HepG2 (cell line): ENCODE results near the gene P4HTM. TPM values are rescaled to one million over a fixed set of nuclear protein-coding genes. Genes with fewer than 3 reads are reported as not detected.
A peak's percentile ranks its signal among the peaks of the same experiment; 100 is the strongest.

Experiments used
- ATAC-seq: fragments of 200-7000 bp; cut with Tn5 transposase; 3 replicates; pipeline ENCODE4 v1.9.1; 2020; ENCODE audit warnings: mild to moderate bottlenecking, moderate library complexity
- BruUV-seq: library from RNA; stranded (reverse); fragments of 400-500 nt; replicated peaks from 2 replicates; lab custom pipeline; 2021; lab: Mats Ljungman, UMichigan
- CTCF ChIA-PET: fragments of 300-600 bp; formaldehyde crosslinking; extraction: SDS; loops from one replicate; lab custom pipeline; 2021; ENCODE audit warnings: low total read pairs, inconsistent platforms, low intra/inter-chr PET ratio; lab: Yijun Ruan, JAX
- POLR2A ChIA-PET: fragments of 350-600 bp; sonication (Branson Sonifier 250); formaldehyde crosslinking; loops from one replicate; lab custom pipeline; 2020; ENCODE audit warnings: antibody characterized with exemption, inconsistent platforms; lab: Yijun Ruan, JAX
- DNase-seq: peaks from one replicate; pipeline ENCODE4 v3.0.0-alpha.2; 2015; ENCODE audit warnings: low spot score
- FAIRE-seq: peaks from 3 replicates; lab custom pipeline; 2011; peaks lifted over from hg19 to GRCh38; lab: Jason Lieb, UNC
- H2AFZ ChIP-seq: one replicate; pipeline ENCODE4 v1.6.1; 2011; ENCODE audit warnings: low read length, inconsistent platforms
- H3K27ac ChIP-seq: fragments of 300-600 bp; 3 replicates; pipeline ENCODE4 v1.8.0; 2011; ENCODE audit warnings: mixed run types, mild to moderate bottlenecking, mixed read lengths, low read length, inconsistent platforms; ENCODE audit not compliant: insufficient read depth; ENCODE audit errors: extremely low read length
- H3K27me3 ChIP-seq, 2 experiments: fragments of 200-600 bp in 1 of 2; 2 replicates in 1 of 2; 3 replicates in 1 of 2; pipeline versions ENCODE4 v1.6.0 to v1.8.0; 2011; ENCODE audit warnings: low read length in 2 of 2, mild to moderate bottlenecking in 2 of 2, moderate library complexity in 2 of 2, inconsistent platforms in 1 of 2; ENCODE audit not compliant: insufficient read depth in 2 of 2, control insufficient read depth in 1 of 2
- H3K36me3 ChIP-seq, 2 experiments: fragments of 200-600 bp in 1 of 2; replicated peaks in 1 of 2; 2 replicates in 1 of 2; 3 replicates in 1 of 2; pipeline versions ENCODE4 v1.5.1 to v1.8.0; 2011; ENCODE audit warnings: low read length in 2 of 2, inconsistent platforms in 1 of 2; ENCODE audit not compliant: insufficient read depth in 2 of 2, control insufficient read depth in 1 of 2
- H3K4me1 ChIP-seq: 2 replicates; pipeline ENCODE4 v1.5.1; 2012; ENCODE audit warnings: low read length, inconsistent platforms; ENCODE audit not compliant: insufficient read depth
- H3K4me2 ChIP-seq: 2 replicates; pipeline ENCODE4 v1.6.0; 2011; ENCODE audit warnings: low read depth, low read length, inconsistent platforms
- H3K4me3 ChIP-seq, 3 experiments: fragments of 200-600 bp in 1 of 3; sonication (generic), shearing (Covaris generic) in 1 of 3; replicated peaks in 1 of 3; 2 replicates each; pipeline ENCODE4 v1.5.1; 2011 to 2016; ENCODE audit warnings: low read length in 3 of 3, inconsistent platforms in 2 of 3, low read depth in 2 of 3, mild to moderate bottlenecking in 2 of 3, control low read depth in 1 of 3, mixed read lengths in 1 of 3; ENCODE audit not compliant: insufficient read depth in 1 of 3
- H3K79me2 ChIP-seq: one replicate; pipeline ENCODE4 v1.6.1; 2011; ENCODE audit warnings: low read length, inconsistent platforms; ENCODE audit not compliant: insufficient read depth
- H3K9ac ChIP-seq: 2 replicates; pipeline ENCODE4 v1.6.0; 2011; ENCODE audit warnings: mild to moderate bottlenecking, low read depth, low read length, inconsistent platforms; ENCODE audit not compliant: insufficient read depth
- H3K9me3 ChIP-seq: 2 replicates; pipeline ENCODE4 v1.5.1; 2012; ENCODE audit warnings: mild to moderate bottlenecking, low read length
- H4K20me1 ChIP-seq: 2 replicates; pipeline ENCODE4 v1.6.0; 2011; ENCODE audit warnings: inconsistent platforms, mild to moderate bottlenecking, low read length, moderate library complexity; ENCODE audit not compliant: insufficient read depth
- ATF1 ChIP-seq: IDR thresholded peaks from 2 replicates; pipeline ENCODE4 v1.6.1; 2016; ENCODE audit warnings: mild to moderate bottlenecking, control low read depth
- FOXA3 ChIP-seq: IDR thresholded peaks from 2 replicates; pipeline ENCODE4 v1.6.1; 2016; ENCODE audit warnings: missing genetic modification reagents, missing compliant biosample characterization
- HNRNPH1 ChIP-seq: fragments of 200-400 bp; formaldehyde crosslinking; optimal IDR thresholded peaks from 2 replicates; pipeline ENCODE3; 2017; ENCODE audit warnings: mild to moderate bottlenecking, low read depth, low read length
- MAFF ChIP-seq: IDR thresholded peaks from 2 replicates; pipeline ENCODE4 v1.6.1; 2011; ENCODE audit warnings: low read depth, low read length, improper control_type of control experiment
- MAFK ChIP-seq, 2 experiments: IDR thresholded peaks in 1 of 2; conservative IDR thresholded peaks in 1 of 2; 2 replicates each; pipeline ENCODE4 v1.6.1; 2011; ENCODE audit warnings: improper control_type of control experiment in 2 of 2, low read length in 2 of 2
- MYPOP ChIP-seq: sonication (generic); formaldehyde crosslinking; IDR thresholded peaks from 2 replicates; pipeline ENCODE4 v1.8.1; 2023; ENCODE audit warnings: mild to moderate bottlenecking, moderate library complexity, missing genetic modification reagents
- NFKBIZ ChIP-seq: IDR thresholded peaks from 2 replicates; pipeline ENCODE4 v1.6.1; 2018; ENCODE audit warnings: missing genetic modification reagents, missing compliant biosample characterization
- RXRB ChIP-seq: IDR thresholded peaks from 2 replicates; pipeline ENCODE4 v1.6.1; 2016; ENCODE audit warnings: borderline replicate concordance, missing genetic modification reagents, missing compliant biosample characterization
- TAF15 ChIP-seq: fragments of 200-400 bp; formaldehyde crosslinking; IDR thresholded peaks from one replicate; pipeline ENCODE4 v1.6.1; 2018; ENCODE audit warnings: mild to moderate bottlenecking, low read depth, low read length; ENCODE audit not compliant: poor library complexity, severe bottlenecking
- TFAP4 ChIP-seq: sonication (generic); IDR thresholded peaks from 2 replicates; pipeline ENCODE4 v1.6.1; 2016; ENCODE audit warnings: low read depth, borderline replicate concordance
- TFDP2 ChIP-seq: sonication (generic); formaldehyde crosslinking; IDR thresholded peaks from 2 replicates; pipeline ENCODE4 v1.4.0; 2020; ENCODE audit warnings: missing genetic modification reagents
- XRCC5 ChIP-seq: fragments of 200-400 bp; formaldehyde crosslinking; optimal IDR thresholded peaks from 2 replicates; pipeline ENCODE3; 2017; ENCODE audit warnings: mild to moderate bottlenecking, low read length
- ZC3H4 ChIP-seq: sonication (generic); formaldehyde crosslinking; IDR thresholded peaks from 2 replicates; pipeline ENCODE4 v1.4.0; 2020; ENCODE audit warnings: missing genetic modification reagents, borderline replicate concordance
- ZKSCAN1 ChIP-seq: fragments of 150-350 bp; IDR thresholded peaks from 2 replicates; pipeline ENCODE4 v1.6.1; 2014; ENCODE audit warnings: low read length
- ZNF225 ChIP-seq: sonication (generic); formaldehyde crosslinking; IDR thresholded peaks from 2 replicates; pipeline ENCODE4 v1.4.0; 2020; ENCODE audit warnings: mild to moderate bottlenecking, missing genetic modification reagents
- ZNF432 ChIP-seq: sonication (generic); formaldehyde crosslinking; IDR thresholded peaks from 2 replicates; pipeline ENCODE4 v1.5.0; 2020; ENCODE audit warnings: missing genetic modification reagents, mild to moderate bottlenecking, borderline replicate concordance
- WGBS: methylation state at CpG from one replicate; pipeline ENCODE4 v1.1.6; 2017; ENCODE audit warnings: low lambda C conversion rate; 5-methylcytosine and 5-hydroxymethylcytosine counted together
- in situ Hi-C: cut with HindIII; loops from 2 replicates; pipeline ENCODE4 v1.10.0; 2017; ENCODE audit warnings: low pct_unique_long_range_greater_than_20kb; ENCODE audit not compliant: extremely low pct_ligation_motif_present
- intact Hi-C: fragments of 100-400 bp; cut with micrococcal nuclease; formaldehyde crosslinking; loops from one replicate; pipeline ENCODE4 v1.10.0; 2022; ENCODE audit not compliant: unreplicated experiment
- polyA plus RNA-seq, 8 experiments: library from polyadenylated mRNA; depleted of rRNA in 3 of 8; stranded (reverse) in 7 of 8; unstranded in 1 of 8; fragments of >200 nt; fragmentation: Illumina TruSeq in 4 of 8; extraction: Trizol in 4 of 8; gene quantifications; 2 replicates each; pipeline versions ENCODE4 v1.2.1 to v1.2.3, GENCODE V29; 2011 to 2016; ENCODE audit warnings: low read depth in 4 of 8, missing spikeins in 1 of 8, mixed read lengths in 1 of 8; ENCODE audit not compliant: insufficient read depth in 1 of 8
- total RNA-seq, 5 experiments: library from RNA; depleted of rRNA; stranded (reverse); fragments of >200 nt; fragmentation: Illumina TruSeq; extraction: Trizol; gene quantifications; 2 replicates each; pipeline ENCODE4 v1.2.3, GENCODE V29; 2016; ENCODE audit warnings: low read depth in 1 of 5

The P4HTM gene
- total and polyA plus RNA-seq, 2 of the 13 experiments (the other 11 are each of a cell fraction or from before 2014, with no cell fraction given), result 0.01 TPM; not detected in 1

GRCh38 chr3:49030321-49030720, 40.3 kb downstream of the P4HTM start:
- no peak overlapping the region for H3K4me3 ChIP-seq
- H3K9ac ChIP-seq, result no peak overlapping the region
- FAIRE-seq, result no peak
- BruUV-seq, result no TSS peak
- no peak overlapping the region for H2AFZ ChIP-seq
- ATAC-seq, result no peak
- no peaks in the 10 kb centered on the region for H4K20me1 ChIP-seq
- no peaks in the 10 kb centered on the region for H3K27me3 ChIP-seq
- intact Hi-C loops (no loop called here), in situ Hi-C loops (no loop called here)
- no peaks in the 10 kb centered on the region for H3K9me3 ChIP-seq
- POLR2A ChIA-PET, result interaction anchor here (1.3 to 1.8 kb wide), 2 partner anchors 9 to 10 kb away, joined by 3 to 12 read pairs; partner anchors contain the start of gene NDUFAF3
- H3K4me1 ChIP-seq, result peaks cover 33% of the 10 kb centered on the region
- no peak overlapping the region for H3K4me2 ChIP-seq
- 96% methylated on average over 6 of the region's 6 CpGs for WGBS
- no peak overlapping the region for H3K27ac ChIP-seq
- peaks cover 13% of the 10 kb centered on the region for H3K79me2 ChIP-seq
- DNase-seq, result no peak
- no peak for TF ChIP-seq ATF1
- TF ChIP-seq MAFF, result 0 out of 2 replicates have a peak, but pooled peaks have one; percentile 19
- TF ChIP-seq ZKSCAN1, result no peak
- TF ChIP-seq MAFK (conservative IDR thresholded peaks at IDR 0.05 in 1 of 2, IDR thresholded peaks at IDR 0.05 in 1 of 2; ENCODE audit: low read length in 2 of 2), result peak; percentile 44 to 54
- TF ChIP-seq ZC3H4 (CRISPR knock-in tag), result no peak
- CTCF ChIA-PET, result no interaction called here
- H3K36me3 ChIP-seq, result peaks cover 22 to 62% of the 10 kb centered on the region in 2 experiments

GRCh38 chr3:49032646-49033304, 42.7 kb downstream of the P4HTM start:
- Histone ChIP-seq H3K36me3 (peaks cover 20 to 67% of the 10 kb centered on the region in 2 experiments), H3K27me3 (no peaks in the 10 kb centered on the region), H3K4me2 (no peak overlapping the region), H3K4me3 (no peak overlapping the region), H4K20me1 (no peaks in the 10 kb centered on the region), H3K27ac (no peak overlapping the region), H2AFZ (no peak overlapping the region), H3K79me2 (peaks cover 12% of the 10 kb centered on the region), H3K9me3 (no peaks in the 10 kb centered on the region), H3K4me1 (peaks cover 18% of the 10 kb centered on the region), H3K9ac (no peak overlapping the region)
- no peak for ATAC-seq
- in situ Hi-C loops (no loop called here), intact Hi-C loops (no loop called here)
- CTCF ChIA-PET, result no interaction called here
- POLR2A ChIA-PET, result no interaction called here
- WGBS, result 95% methylated on average over 6 of the region's 6 CpGs
- BruUV-seq, result no TSS peak
- no peak for DNase-seq
- FAIRE-seq, result no peak
- TF ChIP-seq HNRNPH1, result no peak
- no peak for TF ChIP-seq RXRB (CRISPR knock-in tag)
- TF ChIP-seq FOXA3 (CRISPR knock-in tag), result no peak
- TF ChIP-seq XRCC5, result no peak
- TF ChIP-seq TFAP4, result no peak
- no peak for TF ChIP-seq ZNF225 (CRISPR knock-in tag)
- TF ChIP-seq NFKBIZ (CRISPR knock-in tag), result no peak
- no peak for TF ChIP-seq MYPOP (CRISPR knock-in tag)
- TF ChIP-seq TAF15, result no peak
- no peak for TF ChIP-seq TFDP2 (CRISPR knock-in tag)
- TF ChIP-seq ZNF432 (CRISPR knock-in tag), result no peak
